Hematopoietic multipotent progenitor cell treated with erythropoietin and hydrocortisone succinate and interleukin-3 and kit ligand, for 17 days (in vitro differentiated cells): Measurements from ENCODE around the gene SPN.
"Not testable (repeated sequence)": the region's sequence is repeated elsewhere in the genome, so short reads cannot be mapped to it uniquely, and the experiment has no call there.

Source experiments
- DNase-seq: peaks from one replicate; pipeline ENCODE4 v3.0.0-alpha.2; 2015; ENCODE audit warnings: low spot score

The SPN gene

DNA sequence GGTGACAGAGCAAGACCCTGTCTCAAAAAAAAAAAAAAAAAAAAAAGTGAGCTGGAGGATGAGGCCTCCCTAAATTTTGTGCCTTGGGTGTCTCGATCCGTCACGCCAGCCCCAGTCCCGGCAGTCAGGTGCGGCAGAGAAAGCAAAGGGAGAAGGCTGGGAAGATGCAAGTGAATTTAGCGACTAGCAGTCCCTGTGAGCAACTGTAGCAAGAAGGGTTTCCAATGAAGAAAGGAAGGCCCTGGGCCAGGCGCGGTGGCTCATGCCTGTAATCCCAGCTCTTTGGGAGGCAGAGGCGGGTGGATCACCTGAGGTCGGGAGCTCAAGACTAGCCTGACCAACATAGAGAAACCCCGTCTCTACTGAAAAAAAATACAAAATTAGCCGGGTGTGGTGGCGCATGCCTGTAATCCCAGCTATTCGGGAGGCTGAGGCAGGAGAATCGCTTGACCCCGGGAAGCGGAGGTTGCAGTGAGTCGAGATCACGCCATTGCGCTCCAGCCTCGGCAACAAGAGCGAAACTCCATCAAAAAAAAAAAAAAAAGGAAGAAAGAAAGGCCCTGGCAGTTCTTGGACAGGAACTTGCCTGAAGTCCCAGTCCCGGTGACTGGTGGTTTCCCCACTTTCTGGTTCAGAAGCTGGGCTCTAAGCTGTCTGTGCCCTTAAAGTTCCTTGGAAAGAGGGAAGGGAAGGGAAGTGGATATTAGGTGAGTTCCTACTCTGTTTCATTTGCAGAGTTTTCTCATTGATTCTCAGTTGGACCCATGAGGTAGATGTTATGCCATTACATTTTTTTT is 14.1 kb downstream of the SPN start:
- DNase-seq, result no peak

DNA sequence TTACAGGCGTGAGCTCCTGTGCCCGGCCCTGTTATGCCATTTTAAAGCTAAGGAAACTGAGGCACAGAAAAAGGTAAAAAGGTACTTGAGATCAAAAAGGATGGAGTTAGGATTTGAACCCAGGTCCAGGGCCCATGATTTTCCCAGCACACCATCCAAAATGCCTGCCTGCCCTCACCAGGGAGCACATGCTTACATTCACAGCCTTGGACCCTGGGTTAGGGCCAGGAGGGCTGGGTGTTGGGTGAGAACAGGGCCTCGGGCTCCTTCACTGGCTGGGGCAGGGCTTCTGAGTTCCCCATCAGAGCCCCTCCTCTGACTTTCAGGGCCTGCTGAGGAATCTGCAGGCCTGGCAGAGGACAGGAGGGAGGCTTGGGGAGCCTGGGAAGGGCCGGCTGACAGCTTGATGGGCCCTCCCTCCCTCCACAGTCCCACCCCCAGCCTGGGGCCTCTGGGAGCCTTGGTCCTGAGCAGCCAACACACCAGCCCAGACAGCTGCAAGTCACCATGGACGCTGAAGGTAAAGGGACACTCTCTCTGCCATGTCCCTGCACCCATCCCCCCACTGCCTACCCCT is 15.7 kb downstream of the SPN start, which contains the start of gene QPRT:
QPRT (plus strand) TSS at position 490 of the 577 bp plus-strand sequence; CDS start at position 508, 18 bp downstream.
- no peak for DNase-seq

DNA sequence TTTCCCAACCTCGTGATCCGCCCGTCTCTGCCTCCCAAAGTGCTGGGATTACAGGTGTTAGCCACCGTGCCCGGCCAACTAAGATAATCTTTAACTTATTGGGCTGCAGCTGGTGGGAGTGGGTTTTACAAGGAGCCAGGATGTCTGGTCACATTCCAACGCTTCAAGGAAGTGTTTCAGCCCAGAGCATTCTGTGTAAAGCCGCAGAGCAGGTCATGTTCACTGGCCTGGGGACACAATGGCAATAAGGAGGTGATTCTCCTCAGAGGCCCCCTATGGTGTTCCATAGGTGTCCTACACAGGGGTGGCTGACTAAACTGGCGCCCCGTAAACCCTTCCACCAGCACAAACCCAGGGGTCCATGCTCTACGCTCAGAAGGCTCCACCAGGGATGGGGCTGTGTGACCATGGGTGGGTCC is 17.1 kb downstream of the SPN start:
- DNase-seq, result no peak

DNA sequence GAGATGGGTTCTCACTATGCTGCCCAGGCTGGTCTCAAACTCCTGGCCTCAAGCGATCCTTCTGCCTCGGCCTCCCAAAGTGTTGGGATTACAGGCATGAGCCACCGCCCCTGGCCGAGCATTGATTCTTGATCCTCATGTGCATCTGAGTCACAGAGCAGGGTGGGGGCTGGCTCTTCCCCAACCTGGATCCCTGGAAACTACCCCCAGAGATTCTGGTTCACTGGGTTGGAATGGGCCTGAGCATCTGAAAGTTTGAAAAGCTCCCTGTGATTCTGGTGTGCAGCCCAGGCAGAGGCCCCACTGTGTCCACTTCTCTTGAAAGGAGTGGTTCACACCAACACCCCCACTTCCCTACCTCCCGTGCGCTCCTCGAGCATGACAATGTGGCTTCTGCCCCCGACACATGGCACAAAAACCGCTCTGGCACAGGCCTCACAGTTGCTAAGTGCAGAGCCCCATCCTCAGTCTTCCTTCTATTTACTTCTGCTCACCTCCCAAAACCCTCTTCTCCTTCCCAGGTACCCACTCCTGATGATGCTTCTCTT is 20.6 kb downstream of the SPN start:
- no peak for DNase-seq

DNA sequence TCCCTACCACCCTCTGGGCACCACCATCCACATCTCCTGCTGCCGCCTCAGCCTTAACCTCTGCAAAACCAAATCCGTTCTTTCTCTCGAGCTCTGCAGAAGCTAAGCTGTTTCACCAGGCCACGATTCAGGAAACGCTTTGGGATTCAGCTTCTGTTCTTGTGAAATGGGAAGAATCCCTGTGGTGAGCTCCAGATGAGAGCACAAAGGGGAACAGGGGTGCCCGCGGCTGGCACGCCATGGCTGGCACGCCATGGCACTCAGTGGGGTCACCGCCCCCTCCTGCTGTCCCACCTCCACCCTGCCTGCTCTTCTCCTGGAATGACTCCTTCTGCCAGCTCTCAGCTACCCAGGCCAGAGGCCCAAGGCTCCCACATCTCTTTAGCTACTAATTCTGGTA is 21.6 kb downstream of the SPN start:
- DNase-seq, result no peak

DNA sequence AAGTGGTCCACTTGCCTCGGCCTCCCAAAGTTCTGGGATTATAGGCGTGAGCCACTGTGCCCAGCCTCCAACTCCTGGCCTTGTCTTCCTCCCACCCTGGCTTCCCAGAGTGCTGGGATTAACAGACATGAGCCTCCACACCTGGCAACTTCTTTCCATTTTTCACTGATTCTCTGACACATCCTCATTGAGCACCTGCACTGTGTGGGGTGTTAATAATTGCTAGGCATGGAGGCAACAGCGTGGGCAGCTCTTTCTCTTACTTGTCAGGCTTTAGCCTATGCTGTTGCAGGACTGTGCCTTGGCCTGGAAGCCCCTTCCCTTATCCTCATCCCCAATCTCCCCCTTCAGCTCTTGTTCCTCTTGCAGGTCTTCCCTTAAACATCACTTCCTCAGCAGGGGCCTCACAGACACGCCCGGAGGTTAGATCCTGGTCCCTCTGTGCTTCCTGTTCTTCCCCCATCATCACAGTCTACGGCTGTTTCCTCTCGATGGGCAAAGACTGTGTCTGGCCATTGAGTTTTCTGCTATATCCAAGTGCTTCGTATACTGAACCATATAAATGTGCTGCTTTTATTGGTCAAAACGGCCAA is 23.8 kb downstream of the SPN start:
- DNase-seq, result no peak

DNA sequence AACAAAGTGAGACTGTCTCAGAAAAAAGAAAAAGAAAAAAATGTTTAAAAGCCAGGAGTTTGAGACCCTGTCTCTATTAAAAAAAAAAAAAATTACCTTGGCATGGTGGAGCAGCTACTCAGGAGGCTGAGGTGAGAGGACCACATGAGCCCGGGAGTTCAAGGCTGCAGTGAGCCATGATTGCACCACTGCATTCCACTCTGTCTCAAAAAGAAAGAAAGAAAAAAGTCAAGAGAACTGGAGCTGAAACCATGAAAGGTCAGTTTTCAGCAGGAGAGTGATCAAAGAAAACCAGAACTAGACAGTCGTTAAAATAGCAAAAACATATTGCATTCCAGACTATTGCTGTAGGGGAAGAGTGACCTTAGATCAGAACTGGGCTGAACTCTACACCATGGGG is 24.7 kb downstream of the SPN start:
- DNase-seq, result no peak

DNA sequence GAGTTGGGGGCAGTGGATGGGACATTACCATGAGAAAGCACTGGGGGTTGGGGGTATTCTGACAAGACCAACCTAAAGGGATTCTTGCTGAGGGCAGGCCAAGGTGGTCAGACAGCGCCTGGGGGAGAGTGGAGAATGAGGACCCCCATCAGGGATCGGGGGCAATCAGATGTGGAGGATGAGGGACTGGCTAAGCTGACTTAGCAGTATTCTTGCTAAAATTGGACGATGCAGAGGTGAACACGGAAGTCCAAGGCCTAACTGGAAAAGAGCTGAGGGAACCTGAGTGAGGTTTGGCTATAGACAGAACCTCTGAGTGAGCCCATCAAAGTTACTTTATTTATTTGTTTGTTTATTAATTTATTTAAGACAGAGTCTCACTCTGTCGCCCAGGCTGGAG is 25.1 kb downstream of the SPN start:
- DNase-seq, result no peak

DNA sequence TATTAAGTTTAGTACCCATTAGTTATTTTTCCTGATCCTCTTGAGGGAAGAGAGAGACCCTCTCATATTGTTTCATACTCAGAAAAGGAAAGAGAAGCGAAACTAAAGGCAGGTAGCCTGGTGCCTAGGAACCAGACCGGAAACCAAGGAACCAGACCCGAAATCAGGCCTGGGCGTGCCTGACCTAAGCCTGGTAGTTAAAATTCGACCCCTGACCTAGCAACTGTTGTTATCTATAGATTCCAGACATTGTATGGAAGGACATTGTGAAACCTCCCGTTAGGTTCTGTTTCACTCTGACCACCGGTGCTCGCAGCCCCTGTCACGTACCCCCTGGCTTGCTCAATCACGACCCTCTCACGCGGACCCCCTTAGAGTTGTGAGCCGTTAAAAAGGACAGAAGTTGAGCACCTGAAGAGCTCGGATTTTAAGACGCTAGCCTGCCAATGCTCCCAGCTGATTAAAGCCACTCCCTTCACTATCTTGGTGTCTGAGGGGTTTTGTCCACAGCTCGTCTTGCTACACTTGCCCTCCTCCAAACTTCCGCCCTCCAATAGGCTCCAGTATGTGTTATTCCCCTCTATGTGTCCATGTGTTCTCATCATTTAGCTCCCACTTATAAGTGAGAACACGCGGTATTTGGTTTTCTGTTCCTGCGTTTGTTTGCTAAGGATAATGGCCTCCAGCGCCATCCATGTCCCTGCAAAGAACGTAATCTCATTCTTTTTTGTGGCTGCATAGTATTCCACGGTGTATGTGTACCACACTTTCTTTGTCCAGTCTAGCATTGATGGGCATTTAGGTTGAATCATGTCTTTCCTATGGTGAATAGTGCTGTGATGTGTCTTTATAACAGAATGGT is 26.7 kb downstream of the SPN start:
- not testable (repeated sequence) for DNase-seq

DNA sequence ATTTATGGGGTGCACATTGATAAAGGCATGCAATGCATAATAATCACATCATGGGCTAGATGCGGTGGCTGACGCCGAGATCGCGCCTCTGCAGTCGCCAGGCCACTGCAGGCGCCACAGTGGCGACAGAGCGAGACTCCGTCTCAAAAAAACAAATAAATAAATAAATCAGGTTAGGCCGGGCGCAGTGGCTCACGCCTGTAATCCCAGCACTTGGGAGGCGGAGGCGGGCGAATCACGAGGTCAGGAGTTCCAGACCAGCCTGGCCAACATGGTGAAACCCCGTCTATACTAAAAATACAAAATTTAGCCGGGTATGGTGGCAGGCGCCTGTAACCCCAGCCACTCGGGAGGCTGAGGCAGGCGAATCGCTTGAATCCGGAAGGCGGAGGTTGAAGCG is 29.6 kb downstream of the SPN start:
- DNase-seq, result not testable (repeated sequence)

DNA sequence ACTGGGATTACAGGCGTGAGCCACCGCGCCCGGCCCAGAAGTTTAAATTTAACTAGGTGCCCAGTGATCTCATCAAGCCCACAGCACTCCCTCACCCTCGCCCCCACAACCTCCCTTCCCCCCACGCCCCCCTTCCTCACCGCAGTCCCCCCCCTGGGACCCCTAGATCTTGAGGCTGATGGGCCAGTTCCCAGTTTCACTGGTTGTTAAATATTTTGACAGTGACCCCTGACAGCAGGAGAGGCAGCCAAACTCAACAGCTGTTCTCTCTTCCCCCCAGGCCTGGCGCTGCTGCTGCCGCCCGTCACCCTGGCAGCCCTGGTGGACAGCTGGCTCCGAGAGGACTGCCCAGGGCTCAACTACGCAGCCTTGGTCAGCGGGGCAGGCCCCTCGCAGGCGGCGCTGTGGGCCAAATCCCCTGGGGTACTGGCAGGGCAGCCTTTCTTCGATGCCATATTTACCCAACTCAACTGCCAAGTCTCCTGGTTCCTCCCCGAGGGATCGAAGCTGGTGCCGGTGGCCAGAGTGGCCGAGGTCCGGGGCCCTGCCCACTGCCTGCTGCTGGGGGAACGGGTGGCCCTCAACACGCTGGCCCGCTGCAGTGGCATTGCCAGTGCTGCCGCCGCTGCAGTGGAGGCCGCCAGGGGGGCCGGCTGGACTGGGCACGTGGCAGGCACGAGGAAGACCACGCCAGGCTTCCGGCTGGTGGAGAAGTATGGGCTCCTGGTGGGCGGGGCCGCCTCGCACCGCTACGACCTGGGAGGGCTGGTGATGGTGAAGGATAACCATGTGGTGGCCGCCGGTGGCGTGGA is 31.5 kb downstream of the SPN start:
- DNase-seq, result no peak

DNA sequence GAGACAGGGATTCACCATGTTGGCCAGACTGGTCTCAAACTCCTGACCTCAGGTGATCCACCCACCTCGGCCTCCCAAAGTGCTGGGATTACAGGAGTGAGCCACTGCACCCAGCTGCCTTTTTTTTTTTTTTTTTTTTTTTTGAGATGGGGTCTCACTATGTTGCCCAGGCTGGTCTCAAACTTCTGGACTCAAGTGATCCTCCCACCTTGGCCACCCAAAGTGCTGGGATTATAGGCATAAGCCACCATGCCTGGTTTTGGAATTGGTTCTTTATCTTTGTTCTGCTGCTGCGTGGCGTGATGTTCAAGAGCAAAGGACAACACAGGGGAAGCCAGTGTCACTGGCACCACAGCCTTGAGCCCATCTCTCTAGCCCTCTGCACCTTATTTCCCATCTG is 32.6 kb downstream of the SPN start:
- DNase-seq, result not testable (repeated sequence)

DNA sequence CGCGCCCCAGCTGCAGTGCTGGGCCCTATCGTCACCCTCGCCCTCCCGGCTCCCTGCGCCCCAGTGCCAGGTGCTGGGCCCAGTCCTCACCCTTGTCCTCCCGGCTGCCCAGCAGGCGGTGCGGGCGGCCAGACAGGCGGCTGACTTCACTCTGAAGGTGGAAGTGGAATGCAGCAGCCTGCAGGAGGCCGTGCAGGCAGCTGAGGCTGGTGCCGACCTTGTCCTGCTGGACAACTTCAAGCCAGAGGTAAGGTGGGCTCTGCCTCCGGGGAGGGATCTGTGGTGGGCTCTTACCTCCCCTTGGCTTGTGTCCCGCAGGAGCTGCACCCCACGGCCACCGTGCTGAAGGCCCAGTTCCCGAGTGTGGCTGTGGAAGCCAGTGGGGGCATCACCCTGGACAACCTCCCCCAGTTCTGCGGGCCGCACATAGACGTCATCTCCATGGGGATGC is 33.9 kb downstream of the SPN start:
- DNase-seq, result no peak

DNA sequence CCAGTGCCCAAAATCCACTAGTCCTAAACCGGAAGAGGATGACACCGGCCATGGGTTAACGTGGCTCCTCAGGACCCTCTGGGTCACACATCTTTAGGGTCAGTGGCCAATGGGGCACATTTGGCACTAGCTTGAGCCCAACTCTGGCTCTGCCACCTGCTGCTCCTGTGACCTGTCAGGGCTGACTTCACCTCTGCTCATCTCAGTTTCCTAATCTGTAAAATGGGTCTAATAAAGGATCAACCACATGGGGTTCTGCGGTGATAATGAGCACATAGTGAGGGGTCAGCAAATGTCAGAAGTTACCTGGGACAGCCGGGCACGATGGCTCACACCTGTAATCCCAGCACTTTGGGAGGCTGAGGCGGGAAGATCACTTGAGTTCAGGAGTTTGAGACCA is 34.3 kb downstream of the SPN start:
- no peak for DNase-seq

DNA sequence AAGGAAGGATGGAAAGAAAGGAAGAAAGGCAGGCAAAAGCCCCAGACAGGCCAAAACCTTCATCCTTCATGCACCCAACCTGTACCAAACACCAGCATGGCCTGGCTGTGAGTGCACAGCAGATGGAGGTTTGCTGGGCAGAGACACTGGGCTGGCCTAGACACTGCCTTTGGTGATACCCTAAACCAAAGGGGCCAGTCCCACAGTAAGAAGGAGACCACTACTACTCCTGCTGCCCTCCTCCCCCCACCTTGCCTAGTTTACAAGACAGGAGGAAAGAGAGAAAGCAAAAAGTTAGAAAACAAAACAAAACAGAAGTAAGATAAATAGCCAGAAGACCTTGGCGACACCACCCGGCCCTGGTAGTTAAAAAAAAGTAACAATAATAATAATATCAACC is 35.0 kb downstream of the SPN start:
- no peak for DNase-seq

DNA sequence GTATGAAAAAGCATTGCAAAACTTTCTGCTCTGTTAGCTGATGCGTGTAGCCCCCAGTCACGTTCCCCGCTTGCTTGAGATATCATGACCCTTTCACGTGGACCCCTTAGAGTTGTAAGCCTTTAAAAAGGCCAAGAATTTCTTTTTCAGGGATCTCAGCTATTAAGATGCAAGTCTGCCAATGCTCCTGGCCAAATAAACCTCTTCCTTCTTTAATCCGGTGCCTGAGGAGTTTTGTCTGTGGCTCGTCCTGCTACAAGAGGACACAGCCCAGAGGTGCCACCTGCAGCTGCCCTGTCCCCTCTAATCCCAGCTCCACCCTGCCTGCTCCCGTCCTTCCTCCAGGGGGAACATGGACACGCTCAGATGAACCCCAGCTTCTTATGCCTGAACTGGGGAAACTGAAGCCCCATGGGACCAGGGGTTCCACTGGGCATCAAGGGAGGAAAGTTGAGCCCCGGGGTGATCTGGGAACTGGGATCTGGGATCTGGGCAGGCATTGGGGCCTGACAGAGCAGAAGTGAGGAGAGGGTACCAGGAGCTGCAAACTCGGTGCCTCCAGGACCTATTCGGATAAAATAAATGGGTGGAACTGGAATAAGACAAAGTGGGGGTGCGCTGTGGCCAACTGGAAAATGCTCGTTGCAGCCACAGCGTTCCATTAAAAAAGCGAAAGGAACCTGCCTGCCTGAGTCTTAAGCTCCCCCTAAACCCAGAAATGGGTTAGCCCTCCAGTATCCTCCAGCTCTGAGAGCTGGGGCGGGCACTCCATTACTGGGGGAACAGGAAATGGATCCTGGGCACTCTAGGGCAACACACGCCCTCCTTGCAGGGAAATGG is 35.7 kb downstream of the SPN start:
- no peak for DNase-seq

DNA sequence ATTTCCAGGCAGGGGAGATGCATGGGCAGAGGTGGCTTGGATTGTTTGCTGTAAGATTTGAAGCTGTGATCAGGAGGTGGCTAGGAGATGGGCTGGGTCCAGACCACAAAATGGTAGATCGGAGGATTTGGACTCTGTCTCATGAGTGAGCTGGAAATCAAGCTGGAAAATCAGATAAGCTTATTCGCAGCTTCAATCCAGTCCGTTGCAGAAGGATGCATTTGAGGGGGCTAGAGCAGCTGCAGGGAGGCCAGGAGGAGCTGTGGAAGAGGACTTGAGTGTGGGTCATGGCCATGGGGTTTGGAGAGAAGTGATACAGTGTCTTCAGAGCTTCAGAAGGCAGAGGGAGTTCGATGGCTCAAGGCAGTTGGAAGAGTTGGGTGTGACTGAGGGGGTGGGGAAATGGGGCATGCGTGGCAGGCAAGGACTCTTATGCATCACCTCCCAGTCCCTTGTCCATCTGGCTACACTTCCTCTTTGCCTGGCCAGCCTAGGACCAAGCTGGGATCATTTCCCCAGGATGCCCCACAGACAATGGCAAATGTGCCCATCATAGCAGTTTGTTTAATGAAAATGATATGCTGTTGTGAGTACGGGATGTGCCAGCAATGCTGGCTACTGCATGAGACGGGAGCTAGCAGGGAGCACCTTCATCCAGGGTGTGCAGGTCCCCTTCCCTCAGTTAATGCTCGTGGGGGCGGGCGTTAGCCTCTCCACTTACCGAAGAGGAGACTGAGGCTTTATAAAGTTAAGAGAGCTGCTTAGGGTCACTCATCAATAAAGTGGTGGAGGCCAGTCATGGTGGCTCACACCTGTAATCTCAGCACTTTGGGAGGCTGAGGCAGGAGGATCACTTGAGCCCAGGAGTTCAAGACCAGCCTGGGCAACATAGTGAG is 36.5 kb downstream of the SPN start:
- DNase-seq, result no peak

DNA sequence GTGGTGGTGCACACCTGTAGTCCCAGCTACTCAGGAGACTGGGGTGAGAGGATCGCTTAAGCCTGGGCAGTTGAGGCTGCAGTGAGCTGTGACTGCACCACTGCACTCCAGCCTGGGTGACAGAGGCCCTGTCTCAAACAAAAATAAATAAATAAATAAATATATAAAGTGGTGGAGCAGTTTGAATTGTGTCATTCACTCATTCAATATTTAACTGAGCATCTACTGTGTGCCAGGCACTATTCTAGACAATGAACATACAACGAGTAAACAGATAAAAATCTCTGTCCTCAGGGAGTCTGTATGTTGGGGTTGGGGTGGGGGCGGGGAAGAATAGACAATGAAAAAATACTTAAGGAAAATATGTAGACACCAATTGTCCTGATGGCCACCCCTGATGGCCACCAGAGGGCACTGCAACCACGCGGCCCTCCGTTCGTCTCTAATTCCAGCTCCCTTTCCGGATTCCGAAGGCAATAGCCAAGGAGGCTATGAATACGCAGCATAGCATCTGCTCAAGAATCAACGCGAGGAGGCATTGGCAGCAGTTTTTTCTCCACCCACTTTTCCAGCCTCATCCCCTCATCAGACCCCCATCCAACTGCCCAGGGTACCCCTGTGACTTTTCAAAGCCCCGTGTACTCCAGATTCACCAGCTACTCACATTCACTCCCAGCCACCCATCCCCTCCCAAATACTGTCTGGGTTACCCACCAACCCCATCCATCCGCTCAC is 37.4 kb downstream of the SPN start:
- peak; percentile 80 for DNase-seq

DNA sequence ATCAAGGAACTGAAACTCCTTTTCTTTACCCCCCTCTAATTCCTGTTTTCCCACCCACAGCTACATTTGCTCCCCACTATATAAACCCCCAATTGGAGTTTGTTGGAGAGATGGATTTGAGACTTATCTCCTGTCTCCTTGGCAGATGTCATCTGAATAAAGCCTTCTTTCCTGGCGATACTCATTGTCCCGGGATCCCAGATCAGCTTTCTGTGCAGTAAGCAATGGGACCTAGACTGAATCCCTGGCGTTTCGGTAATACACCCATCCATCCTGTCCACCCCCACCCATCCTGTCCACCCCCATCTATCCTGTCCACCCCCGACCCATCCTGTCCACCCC is 38.1 kb downstream of the SPN start:
- DNase-seq, result no peak
